Measurements from ENCODE around the gene COL4A6. TPM values are rescaled to one million over a fixed set of nuclear protein-coding genes. Genes with fewer than 3 reads are reported as not detected.
"Not testable (repeated sequence)": the region's sequence is repeated elsewhere in the genome, so short reads cannot be mapped to it uniquely, and the experiment has no call there.

COL4A6 gene
- 1.2 TPM for total RNA-seq

DNA sequence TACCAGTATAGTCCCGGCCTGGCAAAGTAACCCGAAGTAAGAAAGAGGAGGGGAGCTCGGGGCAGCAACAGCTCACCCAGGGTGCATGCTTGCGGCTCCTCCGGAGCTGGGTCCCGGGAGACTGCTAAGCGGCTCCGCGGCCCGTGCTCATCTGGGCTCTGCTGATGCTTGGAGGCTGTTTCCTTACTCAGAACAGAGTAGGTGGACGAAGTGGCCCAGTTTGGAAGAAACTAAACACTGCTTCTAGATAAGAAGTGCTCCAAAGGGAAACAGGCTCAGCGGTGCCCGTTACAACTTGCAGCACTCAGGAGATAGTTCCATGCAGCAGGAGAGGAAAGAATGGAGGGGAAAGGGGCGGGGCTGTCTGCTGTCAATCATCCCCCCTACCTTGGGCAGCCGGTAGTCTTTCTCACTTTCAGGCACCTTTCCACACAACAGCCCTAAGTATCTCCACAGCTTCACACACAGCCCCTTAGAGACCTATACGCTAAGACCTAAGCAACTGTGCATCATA, at the start of gene COL4A6:
Gene COL4A6 (minus strand): TSS at position 313 of the 514 bp plus-strand sequence. CDS start 226 bp downstream, at position 87.
- intact Hi-C loops (cut with DNase I): no loop called here
- DNase-seq (ENCODE audit: low spot score) (no peak), ATAC-seq (peak; percentile 44)

DNA sequence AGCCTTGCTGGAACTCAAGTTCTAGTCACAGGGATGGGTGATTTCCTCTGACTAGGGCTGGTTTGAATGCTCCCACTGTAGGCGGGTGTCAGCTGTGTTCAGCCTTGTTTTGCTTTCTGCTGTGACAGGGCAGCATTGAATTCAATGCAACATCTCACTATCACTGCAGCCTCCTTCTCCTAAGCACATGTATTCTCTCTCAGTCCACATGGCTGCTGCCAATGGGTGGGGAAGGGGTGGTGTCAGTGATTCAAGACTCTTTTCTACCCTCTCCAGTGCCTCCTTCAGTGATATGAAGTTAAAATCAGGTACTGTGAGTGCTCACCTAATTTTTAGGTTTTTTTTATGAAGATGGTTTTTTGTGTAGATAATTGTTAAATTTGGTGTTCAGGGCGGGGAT, 47.7 kb upstream of the COL4A6 start:
- no peak for DNase-seq (ENCODE audit: low spot score)
- no peak for ATAC-seq
- intact Hi-C loops (cut with DNase I): no loop called here

DNA sequence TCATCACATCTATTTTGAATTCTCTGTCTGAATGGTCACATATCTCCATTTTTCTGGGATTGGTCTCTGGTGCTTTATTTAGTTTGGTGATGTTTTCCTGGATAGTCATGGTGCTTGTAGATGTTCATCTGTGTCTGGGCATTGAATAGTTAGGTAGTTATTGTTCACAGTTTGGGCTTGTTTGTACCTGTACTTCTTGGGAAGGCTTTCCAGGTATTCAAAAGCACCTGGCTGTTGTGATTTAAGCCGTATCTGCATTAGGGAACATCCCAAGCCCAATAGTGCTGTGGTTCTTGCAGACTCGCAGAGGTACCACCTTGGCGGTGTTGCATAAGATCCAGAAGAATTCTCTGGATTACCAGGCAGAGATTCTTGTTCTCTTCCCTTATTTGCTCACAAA, 46.0 kb upstream of the COL4A6 start:
- intact Hi-C loops (cut with DNase I): no loop called here
- no peak for ATAC-seq
- DNase-seq (ENCODE audit: low spot score): no peak

DNA sequence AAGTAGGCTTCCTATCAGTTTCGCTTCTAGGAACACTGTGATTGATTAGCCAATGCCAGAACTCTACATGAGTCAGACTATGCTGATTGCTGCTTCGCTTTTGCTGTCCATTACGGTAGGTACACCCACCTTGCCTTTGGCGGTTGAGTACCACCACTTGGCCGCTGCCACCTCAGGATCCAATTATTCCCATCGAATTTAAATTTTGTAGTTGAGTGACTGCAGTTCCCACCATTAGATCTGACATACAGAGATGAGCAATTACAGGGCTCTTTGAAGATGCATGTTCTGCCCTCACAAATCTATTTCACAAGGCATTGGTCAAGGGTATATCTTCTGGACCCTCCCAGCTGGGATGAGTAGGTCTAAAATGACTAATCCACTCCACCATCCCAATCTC, 43.3 kb upstream of the COL4A6 start:
- DNase-seq (ENCODE audit: low spot score); intact Hi-C loops (cut with DNase I); ATAC-seq: not testable (repeated sequence)

DNA sequence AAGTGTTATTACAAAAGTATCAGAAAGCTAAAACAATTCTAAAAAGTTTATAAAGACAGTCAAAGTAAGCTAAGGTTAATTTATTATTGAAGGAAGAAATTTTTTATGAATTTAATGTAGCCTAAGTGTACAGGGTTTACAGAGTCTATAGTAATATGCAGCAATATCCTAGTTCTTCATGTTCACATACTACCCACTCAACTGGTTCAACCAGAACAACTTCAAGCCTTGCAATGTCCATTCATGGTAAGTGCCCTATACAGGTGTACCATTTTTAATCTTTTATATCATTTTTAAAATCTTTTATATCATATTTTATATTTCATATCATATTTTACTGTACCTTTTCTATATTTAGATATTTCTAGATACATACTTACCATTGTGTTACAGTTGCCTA, 35.8 kb upstream of the COL4A6 start:
- no peak for ATAC-seq
- intact Hi-C loops (cut with DNase I): no loop called here
- no peak for DNase-seq (ENCODE audit: low spot score)

DNA sequence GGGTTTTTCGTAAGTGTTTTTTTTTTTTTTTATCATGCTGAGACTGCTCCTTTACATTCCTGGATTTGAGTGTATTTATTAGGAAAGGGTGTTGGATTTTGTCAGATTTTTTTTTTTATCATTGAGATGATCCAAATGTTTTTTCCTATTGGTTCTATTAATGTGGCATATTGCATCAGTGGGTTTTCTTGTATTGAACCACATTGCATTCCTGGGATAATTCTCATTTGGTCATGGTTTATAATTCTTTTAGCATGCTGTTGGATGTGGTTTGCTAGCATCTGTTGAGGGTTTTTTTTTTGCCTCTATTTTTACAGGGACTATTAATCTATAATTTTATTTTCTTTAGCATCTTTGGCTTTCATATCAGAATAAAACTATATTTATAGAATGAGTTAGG, 30.3 kb upstream of the COL4A6 start:
- intact Hi-C loops (cut with DNase I): no loop called here
- DNase-seq (ENCODE audit: low spot score) (no peak), ATAC-seq (no peak)

DNA sequence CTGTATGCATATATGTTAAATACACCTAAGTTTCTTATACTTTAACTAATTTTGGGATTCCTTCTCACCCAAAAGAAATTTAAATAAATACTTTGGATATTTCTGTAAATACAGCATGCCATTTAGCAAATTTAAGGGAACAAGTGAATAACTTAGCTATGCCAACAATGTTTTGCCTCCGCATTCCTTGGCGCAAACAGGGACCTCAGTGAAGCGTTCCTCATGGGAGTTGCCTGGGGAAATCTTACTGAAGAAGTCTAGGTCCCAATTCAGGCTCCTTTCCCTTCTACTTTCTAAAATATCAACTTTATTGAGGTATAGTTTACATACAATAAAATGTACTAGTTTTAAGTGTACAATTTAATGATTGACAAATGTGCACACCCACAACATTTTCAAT, 26.4 kb upstream of the COL4A6 start:
- DNase-seq (ENCODE audit: low spot score): no peak
- intact Hi-C loops (cut with DNase I): no loop called here
- no peak for ATAC-seq

DNA sequence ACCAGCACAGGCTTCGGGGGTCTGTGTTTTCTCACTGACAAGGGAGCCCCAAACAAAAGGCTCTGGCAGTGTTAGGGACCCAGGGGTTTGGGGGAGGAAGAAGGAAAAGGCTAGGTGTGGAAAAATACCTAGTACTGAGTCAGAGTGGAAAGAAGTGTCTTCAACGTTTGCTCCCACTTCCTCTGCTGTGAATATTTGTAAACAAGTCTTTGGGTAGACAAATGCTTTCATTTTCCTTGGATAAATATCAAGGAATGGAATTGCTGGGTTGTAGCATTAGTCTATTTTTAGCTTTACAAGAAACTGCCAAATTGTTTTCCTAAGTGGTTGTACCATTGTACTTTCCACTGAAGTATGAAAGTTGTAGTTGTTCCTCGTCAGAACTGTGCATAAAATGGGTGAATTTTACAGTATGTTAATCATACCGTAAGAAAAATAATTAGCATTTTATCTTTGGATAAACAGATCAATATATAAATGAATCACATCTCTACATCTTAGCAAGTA, 18.8 kb upstream of the COL4A6 start:
- ATAC-seq: no peak

DNA sequence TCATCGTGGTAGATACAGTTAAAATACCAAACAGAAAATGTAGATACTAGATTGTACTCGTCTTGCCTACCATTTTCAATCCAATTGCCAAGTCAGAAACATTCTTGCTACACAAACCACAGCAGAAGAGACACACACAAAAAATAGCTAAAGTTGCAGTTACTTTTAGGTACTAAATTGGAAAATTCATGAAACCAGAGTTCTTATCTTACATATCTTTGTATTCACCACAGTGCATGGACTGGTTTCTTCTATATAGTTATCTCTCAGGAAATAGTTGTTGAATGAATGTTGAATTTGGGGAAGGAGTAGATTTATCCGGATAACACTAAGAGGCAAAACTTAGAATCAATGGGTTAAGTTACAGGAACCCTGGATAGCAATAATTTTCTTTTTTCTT, 15.6 kb upstream of the COL4A6 start:
- intact Hi-C loops (cut with DNase I): no loop called here
- ATAC-seq (no peak), DNase-seq (ENCODE audit: low spot score) (no peak)

More for the DNA sequence above, 18.8 kb upstream of the COL4A6 start:
- DNase-seq (ENCODE audit: low spot score): no peak
- intact Hi-C loops (cut with DNase I): no loop called here

DNA sequence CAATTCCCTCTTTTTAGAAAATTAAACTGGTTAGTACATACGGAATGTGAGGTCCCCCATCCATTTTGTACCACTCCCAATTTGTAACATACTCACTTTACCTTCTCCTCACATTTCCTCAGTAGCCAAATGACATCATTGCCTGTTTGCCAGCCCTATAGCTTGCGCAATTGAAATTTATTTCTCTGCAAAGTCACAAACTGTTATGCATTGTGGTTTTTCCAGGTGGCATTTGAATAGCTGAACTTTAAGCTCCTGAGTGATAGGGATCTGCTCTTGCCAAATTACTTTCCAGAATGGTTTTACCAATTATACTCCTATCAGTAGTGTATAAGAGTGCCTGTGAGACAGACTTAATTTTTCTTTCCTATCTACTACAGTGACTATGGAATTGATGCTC, 9.1 kb upstream of the COL4A6 start:
- ATAC-seq (no peak), DNase-seq (ENCODE audit: low spot score) (no peak)
- intact Hi-C loops (cut with DNase I): no loop called here

DNA sequence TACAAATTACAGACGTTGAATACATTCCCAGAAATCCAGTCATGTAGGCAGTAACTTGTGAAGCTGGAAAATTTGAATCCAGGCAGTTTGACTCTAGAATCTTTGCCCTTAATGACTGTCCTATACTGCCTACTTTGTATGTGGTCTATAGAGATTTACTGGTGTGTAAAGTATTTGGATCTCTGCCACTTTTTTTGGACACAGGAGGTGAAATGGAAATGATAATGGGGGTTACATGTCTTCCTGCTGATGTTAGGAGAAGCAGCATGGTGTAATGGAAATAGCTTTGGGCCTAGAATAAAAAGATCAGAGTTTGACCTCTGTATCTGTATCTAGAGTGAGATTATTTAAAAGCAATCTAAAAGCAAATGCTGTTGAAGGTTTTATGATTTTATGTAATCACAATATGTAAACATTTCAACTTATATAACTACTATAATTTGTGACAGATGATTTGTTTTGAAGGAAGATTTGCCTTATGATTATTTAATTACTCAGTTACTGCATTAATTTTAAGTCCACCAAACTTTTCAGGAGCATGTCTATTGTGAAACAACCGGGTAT, 4.8 kb upstream of the COL4A6 start:
- intact Hi-C loops (cut with DNase I): no loop called here
- no peak for DNase-seq (ENCODE audit: low spot score)
- ATAC-seq: no peak

DNA sequence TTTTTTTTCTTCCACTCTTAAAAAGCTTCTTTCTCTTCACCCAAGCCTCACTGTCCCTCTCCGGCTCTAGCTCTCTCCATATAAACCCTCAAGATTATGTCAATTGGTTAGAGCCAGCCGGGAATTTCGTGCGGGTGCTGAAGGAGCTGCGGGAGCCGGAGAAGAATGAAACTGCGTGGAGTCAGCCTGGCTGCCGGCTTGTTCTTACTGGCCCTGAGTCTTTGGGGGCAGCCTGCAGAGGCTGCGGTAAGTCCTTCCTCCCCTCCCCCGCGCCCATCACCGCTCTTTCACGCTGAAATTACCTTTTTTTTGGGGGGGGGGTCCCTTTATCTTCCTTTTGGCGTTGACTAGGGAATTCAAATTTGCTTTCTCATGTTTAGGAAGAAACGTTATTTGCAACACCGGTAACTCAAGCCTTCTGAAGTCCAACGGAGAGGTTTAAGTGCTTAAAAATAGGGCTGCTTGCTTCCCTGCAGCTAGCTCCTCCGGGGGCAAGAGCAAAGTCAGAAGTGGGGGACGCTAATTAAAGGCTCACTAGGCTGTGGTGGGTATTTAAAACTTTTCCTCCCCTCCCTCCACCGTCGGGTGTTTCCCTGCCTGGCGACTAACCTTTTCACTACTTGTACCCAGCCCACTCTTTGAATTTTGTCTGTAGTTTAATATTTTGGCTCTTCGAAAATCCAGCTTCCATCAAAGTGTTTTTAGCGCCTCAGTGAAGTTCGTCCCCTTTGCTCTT, 1.9 kb upstream of the COL4A6 start:
- intact Hi-C loops (cut with DNase I): no loop called here
- ATAC-seq (peak; percentile 66), DNase-seq (ENCODE audit: low spot score) (peak; percentile 54)

DNA sequence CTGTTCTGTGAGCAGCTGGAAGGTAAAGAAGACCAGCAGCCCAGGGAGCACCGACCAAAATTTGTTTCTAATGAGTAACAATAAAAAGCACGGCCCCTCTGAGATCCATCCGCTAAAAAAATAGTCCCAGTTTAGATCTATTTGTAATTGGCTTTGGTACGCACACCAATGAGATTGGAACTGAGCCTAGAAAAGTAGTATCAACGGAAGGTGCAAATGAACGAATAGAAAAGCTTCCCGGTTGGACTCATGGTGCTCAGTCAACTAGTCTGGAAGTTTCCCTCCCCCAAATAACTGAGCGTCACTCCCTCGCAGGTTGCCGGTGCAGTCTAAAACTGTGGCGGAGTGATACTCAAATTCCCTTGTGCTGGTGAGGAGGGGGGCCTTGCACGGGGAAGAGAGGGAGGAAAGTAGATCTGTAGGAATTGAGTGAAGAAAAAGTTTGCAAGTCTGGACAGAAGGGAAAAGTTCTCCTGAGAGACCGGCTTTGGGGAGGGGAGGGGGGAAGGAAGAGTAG, 1.3 kb upstream of the COL4A6 start, which contains the start of gene COL4A5:
Gene COL4A5 (plus strand): TSS at position 413 of the 517 bp plus-strand sequence. CDS start 288 bp downstream, outside the sequence.
- intact Hi-C loops (cut with DNase I): no loop called here
- DNase-seq (ENCODE audit: low spot score) (peak; percentile 56), ATAC-seq (peak; percentile 81)

DNA sequence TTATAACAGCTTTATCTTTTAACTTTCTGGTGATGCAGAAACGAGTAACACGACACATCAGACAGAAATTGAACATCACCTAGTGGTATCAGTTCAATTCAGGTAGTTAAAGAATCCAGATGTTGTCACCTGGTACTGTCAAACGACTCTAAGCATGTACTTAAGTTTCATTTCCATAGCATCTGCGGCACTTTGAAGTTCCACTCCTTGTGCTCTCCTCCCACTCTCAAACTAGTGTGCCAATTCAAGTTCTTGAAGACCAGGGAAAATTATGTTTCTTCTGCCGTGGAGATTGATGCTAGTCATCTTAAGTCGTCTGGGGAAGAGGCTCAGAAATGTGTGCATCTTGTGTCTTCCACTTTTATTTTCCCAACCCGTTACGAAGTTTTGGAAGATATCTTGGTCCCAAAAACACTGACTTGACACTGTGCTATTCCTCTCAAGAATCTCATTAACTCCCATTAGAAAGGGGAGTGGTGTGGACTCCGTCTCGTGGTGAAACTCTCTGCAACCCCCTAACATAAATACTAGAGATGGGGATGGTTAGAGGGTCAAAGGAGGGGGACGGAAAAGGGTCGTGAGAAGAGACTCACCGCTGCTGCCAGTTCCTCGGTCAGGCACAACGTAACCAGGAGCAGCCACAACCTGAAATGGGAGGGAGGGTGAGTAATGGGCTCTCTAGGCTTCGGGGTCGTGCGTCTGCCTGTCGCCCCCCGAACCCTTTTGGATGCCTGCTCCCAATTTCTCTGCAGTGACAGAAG, 693 bp downstream of the COL4A6 start:
- DNase-seq (ENCODE audit: low spot score) (no peak), ATAC-seq (peak; percentile 15)
- intact Hi-C loops (cut with DNase I): no loop called here

DNA sequence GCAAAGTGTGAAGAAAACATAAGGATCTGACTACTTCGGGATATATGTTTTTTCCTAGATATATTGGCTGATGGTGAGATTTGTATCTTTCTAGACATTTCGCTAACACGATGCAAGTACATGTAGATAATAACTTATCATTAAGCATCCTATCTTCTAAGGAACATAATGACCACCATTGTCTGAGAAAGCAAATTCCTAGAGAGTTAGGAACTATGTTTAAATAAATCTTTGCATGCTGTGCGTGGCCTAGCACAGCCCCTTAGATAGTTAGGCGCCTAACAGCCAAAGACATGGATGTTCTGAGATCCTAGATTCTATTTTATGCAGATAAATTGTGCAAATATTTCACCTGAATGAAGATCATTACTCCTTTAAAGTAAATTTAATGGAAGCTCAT, 3.0 kb downstream of the COL4A6 start:
- no peak for ATAC-seq
- intact Hi-C loops (cut with DNase I): no loop called here
- no peak for DNase-seq (ENCODE audit: low spot score)

DNA sequence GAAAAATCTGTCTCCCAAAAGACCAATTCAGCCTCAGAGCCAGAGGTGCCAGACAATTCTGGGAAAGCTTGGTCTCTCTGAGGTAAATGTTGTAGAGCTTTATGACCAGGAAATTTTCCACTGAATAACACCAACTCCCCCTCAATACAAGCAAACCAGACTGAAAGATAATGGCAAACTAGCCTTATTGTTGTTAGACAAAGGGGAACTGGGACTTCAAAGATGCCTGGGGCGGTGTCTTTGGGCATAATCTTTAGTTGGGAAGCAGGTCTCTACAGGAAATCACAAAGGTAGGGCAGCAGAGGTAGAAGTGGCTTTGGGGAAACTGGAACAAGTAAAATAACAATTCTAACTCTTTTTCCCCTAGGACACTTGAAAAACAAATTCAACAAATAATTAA, 12.0 kb downstream of the COL4A6 start:
- no peak for DNase-seq (ENCODE audit: low spot score)
- no peak for ATAC-seq
- intact Hi-C loops (cut with DNase I): no loop called here

DNA sequence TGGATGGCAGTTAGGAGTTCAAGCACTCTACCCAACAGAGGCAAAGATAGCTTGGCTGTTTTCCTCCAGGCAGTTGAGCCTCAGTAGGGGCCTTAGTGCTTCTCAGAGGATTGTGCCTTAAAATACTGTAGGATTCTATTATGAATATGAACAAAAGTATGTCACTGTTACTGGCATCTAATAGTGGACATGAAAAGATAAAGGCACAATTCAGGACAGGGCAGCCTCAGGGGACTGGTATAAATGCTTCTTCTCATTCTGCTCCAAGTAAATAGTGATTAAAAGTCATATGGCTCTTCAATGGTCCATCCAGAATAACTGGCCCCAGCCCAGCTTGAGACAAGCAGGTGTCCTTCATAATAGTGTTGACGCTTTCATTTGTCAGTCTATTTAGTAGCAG, 17.7 kb downstream of the COL4A6 start:
- no peak for ATAC-seq
- no peak for DNase-seq (ENCODE audit: low spot score)
- intact Hi-C loops (cut with DNase I): no loop called here

DNA sequence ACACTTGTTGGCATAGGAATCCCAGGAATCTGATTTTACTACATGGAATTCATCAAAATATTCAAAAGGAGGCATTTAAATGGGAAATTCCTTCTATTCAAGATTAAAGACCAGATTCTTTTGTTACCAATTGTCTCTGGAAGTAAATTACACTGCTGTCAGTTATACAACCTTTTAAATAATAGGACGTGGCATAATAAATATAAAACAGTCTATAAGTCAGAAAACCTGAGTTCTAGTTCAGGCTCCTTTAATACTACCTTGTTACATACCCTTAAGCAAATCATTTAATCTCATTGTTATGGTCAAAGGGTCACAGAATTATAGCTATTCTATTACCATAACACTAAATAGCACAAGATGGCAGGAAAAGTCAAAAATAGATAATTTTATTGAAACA, 18.8 kb downstream of the COL4A6 start:
- intact Hi-C loops (cut with DNase I): no loop called here
- ATAC-seq (no peak), DNase-seq (ENCODE audit: low spot score) (no peak)

DNA sequence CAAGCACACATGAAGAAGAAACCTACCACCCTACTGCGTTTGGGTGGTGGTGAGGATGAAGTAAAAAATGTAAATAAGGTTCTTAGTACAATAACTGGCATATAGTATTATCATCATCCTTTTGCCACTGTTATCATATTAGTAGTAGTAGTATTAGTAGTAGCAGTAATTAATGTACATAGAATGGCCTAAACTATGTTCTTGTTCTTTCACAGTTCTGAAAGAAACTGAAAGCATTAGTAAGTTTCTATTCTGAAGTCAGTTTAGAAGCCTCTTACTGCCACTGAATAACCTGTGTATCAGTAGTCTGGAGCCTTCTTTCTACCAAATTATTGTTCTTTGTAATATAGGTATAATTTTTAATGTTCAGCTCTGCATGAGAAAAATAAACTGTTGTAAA, 21.0 kb downstream of the COL4A6 start:
- ATAC-seq: no peak
- intact Hi-C loops (cut with DNase I): no loop called here
- DNase-seq (ENCODE audit: low spot score): no peak

DNA sequence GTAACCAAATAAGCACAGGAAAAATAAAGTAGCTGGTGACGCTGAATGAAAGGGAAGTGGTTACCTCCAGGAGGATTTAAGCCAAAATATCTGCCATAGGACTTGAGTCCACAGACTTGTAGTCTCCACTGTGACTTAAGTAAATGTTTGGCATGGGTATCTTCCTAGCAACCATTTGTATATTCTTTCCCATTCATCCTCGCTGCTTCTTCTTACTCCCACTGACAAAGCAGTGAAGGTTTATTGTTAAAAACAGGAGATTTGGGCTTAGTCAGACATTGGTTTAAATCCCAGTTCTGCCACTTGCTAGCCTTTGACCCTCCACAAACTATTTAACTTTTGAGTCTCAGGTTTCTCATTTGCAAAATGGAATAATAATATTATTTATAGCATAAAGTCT, 22.3 kb downstream of the COL4A6 start:
- no peak for ATAC-seq
- DNase-seq (ENCODE audit: low spot score): no peak
- intact Hi-C loops (cut with DNase I): no loop called here

Measured in sciatic nerve (tissue), 2 donors.